ENCODE measurements around the gene CACNA1D.
"Not testable (repeated sequence)": the region's sequence is repeated elsewhere in the genome, so short reads cannot be mapped to it uniquely, and the experiment has no call there.

CACNA1D gene

GRCh38 chr3:53659996-53660395 lies 165.6 kb downstream of the CACNA1D start:
- no peak for DNase-seq

- no peak for DNase-seq
Observed at GRCh38 chr3:53661480-53661879, 167.1 kb downstream of the CACNA1D start.

- DNase-seq, result not testable (repeated sequence)
Observed at GRCh38 chr3:53664812-53665211, 170.4 kb downstream of the CACNA1D start.

GRCh38 chr3:53665608-53666425 lies 171.4 kb downstream of the CACNA1D start:
- no peak for DNase-seq

GRCh38 chr3:53668872-53669271 lies 174.5 kb downstream of the CACNA1D start:
- DNase-seq, result no peak

GRCh38 chr3:53670721-53671120 lies 176.3 kb downstream of the CACNA1D start:
- no peak for DNase-seq

GRCh38 chr3:53671192-53671960 lies 177.0 kb downstream of the CACNA1D start:
- no peak for DNase-seq

- no peak for DNase-seq
Observed at GRCh38 chr3:53671961-53672299, 177.5 kb downstream of the CACNA1D start.

- DNase-seq, result no peak
Observed at GRCh38 chr3:53672981-53673380, 178.6 kb downstream of the CACNA1D start.

- DNase-seq, result no peak
Observed at GRCh38 chr3:53673722-53674350, 179.4 kb downstream of the CACNA1D start.

GRCh38 chr3:53674582-53674981 lies 180.2 kb downstream of the CACNA1D start:
- no peak for DNase-seq

- DNase-seq, result no peak
Observed at GRCh38 chr3:53675022-53675697, 180.7 kb downstream of the CACNA1D start.

GRCh38 chr3:53675942-53676341 lies 181.5 kb downstream of the CACNA1D start:
- no peak for DNase-seq

- DNase-seq, result no peak
Observed at GRCh38 chr3:53677413-53677812, 183.0 kb downstream of the CACNA1D start.

GRCh38 chr3:53680028-53680427 lies 185.6 kb downstream of the CACNA1D start:
- no peak for DNase-seq

GRCh38 chr3:53682807-53683206 lies 188.4 kb downstream of the CACNA1D start:
- no peak for DNase-seq

GRCh38 chr3:53688066-53688465 lies 193.7 kb downstream of the CACNA1D start:
- no peak for DNase-seq

GRCh38 chr3:53688989-53689388 lies 194.6 kb downstream of the CACNA1D start:
- no peak for DNase-seq

- no peak for DNase-seq
Observed at GRCh38 chr3:53689681-53690080, 195.3 kb downstream of the CACNA1D start.

- no peak for DNase-seq
Observed at GRCh38 chr3:53690521-53690920, 196.1 kb downstream of the CACNA1D start.

GRCh38 chr3:53691349-53691748 lies 196.9 kb downstream of the CACNA1D start:
- no peak for DNase-seq

GRCh38 chr3:53691885-53692284 lies 197.5 kb downstream of the CACNA1D start:
- no peak for DNase-seq

- no peak for DNase-seq
Observed at GRCh38 chr3:53693451-53693850, 199.0 kb downstream of the CACNA1D start.

All from cortex of kidney (tissue), 1 donor.